Cerebellar nuclear complex (tissue), 1 donor: ENCODE measurements around the gene KCNMA1.

Experiments used
- DNase-seq, 2 experiments: peaks; one replicate each; lab custom pipeline; 2025; lab: John Stamatoyannopoulos, UW

KCNMA1 gene

DNA sequence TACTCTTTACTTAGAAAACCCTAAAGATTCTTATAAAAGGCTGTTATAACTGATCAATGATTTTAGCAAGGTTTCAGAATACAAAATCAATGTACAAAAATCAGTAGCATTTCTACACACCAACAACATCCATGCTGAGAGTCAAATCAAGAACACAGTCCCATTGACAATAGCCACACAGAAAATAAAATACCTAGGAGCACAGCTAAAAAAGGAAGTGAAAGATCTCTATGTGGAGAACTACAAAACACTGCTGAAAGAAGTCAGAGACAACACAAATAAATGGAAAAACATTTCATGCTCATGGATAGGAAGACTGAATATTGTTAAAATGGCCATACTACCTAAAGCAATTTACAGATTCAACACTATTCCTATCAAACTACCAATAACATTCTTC lies 427.0 kb downstream of the KCNMA1 start:
- DNase-seq = no peak

DNA sequence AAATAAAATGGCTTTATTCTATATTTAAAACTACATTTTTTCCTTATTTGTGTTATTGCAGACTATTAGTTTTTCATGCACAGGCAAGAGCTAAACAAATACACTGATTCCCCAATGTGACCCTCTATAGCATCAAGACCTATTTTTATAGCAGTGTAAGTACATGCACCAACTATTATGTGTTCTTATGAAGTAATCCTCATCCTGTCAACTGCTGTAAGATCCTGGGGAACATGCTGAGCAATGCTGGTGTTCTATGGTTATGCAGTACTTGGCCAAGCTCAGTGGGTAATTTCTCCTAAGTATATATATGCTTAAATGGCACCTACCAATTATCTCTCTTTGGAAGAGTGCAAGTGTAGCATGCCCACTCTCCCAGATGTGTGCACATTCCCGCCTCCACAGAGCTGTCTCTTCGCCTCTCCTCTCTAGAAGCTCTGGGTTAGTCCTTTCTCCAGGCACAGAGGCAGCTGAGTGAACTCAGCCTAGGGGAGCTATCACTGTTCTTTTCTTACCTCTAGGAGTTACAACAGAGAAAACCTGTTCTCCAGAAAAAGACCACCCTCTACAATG lies 428.8 kb downstream of the KCNMA1 start:
- DNase-seq = no peak

DNA sequence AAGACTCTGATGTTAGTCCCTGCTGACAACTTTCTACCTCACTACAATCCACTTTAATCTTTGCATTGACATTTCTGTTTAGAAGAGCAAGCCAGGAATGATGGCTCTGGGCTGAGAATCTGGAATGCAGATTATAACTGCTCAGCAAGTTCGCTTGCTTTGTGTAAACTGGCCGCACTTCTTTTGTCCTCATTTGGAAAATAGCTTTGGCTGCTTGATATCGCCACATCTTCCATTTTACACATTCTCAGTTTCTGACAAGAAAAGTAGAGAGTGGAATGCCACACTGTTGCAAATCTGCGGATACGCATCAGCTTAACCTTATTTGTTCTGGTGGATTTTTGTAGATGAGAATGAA lies 429.8 kb downstream of the KCNMA1 start:
- DNase-seq = no peak

DNA sequence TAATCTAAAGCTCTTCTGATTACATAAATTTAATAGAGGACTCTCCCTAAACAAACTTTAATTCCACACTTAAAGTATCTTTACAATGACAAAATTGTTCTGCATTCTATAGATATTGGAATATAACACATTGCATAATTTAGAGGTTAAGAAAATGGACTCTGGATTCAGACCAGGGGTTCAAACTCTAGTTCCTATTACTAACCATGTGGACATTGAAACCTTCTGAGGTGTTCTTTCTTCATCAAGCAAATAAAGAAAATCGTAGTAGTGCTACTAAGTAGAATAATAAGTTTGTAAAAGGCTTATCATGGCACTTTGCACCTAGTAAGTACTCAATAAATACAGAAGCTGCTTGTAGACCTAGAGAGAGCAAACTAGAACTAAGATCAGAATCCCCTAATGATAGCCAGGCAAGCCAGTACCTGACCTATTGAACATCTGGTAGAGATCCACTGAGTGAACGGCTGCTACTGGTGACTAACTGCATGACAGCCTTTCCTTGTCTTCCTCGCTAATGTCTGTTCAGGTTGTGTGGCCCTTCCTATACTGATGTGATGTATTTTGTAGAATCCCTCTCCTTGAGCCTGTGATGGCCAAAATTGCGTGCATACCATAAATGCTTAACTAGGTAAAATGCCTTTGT lies 430.3 kb downstream of the KCNMA1 start:
- DNase-seq = no peak

DNA sequence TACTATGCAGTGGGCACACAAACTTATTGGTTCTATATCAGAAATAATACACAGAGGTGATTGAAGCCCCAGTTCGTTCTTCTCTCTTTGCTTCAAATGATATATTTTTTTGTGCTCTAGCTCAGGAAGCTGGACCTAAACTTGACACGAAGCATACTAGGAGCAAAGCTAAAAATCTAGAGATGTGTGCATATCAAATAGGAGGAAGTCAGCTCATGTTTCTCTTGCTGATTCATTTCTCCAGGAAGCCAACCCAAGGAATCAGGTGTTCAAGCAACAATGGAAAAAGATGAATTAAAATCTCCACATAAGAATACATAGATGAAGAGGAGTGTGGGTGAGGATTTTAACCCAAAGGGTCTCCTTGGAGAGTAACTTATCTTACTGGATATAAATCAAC lies 432.5 kb downstream of the KCNMA1 start:
- DNase-seq = no peak

DNA sequence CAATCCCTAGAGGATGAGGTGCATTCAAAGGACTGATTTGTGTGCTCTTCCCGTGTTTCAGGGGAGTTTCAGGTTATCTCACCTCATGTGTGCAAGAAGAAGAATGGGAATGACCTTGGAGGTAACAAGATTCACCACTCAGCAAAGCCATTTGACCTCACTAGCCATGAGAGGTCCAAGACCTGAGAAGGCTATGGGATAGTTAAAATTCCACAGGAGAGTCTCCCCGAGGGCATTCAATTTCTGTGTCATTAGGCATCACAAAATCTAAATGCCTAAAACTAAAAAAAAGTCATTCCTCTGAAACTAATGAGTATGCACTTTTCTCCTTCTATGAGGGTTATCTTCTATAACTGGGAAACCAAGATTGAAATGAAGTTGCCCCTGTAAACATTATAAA lies 433.4 kb downstream of the KCNMA1 start:
- DNase-seq = no peak

DNA sequence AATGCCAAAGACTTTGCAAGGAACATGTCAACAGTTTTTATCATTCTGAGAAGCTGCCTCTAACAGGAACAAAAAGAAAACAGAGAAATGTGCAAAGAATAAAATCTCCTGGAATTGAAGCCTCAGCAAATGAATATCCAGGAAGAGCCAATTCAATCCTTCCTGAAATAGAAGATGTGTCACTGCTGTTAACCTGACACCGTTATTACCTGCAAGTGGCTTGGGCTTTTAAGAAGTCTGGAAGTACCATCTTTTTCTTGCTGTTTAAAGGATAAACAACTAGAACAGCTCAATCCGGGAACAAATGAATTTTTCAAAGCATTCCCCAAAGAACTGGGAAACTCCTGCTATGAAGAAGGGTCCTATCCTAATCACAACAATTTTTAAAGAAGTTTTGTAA lies 434.8 kb downstream of the KCNMA1 start:
- DNase-seq = no peak

DNA sequence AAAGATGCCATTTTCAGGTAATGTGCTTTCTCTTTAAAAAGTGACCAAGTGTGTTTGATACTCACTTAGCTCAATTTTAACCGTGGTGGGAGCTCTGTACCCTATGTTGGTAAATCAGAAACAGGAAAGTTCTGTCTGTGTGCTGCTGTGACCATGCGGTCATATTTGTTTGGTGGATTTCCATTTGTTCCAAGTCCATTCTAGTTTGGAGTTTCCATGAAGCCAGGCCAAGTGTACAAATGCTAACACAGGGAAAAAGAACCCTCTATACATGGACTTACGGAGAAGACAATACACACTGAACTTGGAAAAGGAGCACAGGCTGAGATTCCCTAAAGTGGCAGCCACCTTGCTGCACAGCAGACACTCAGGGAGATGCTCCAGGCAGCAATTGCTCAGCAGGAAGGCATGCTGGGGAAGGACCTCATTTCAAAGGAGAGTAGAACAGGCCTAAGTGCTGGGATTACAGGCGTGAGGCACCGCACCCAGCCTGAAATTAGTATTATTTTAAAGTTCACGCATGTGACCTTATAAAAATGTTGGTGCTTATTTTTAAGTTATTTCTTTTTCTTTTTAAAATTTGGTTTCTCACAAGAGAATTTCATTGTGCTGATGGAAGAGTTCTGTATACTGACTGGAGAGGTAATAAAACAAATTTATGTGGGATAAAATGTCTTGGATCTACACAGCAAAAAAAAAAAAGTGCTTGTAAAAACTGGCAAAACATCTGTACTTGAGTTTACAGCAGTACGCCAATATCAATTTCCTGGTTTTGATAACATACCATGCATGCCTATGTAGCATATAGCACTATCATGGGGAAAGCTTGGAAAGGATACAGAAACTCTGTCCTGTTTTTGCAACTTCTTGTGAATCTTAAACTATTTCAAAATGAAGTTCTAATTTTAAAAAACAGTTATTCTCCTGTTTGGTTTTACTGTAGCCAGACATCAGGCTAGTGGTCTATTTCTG lies 436.2 kb downstream of the KCNMA1 start:
- DNase-seq = no peak

DNA sequence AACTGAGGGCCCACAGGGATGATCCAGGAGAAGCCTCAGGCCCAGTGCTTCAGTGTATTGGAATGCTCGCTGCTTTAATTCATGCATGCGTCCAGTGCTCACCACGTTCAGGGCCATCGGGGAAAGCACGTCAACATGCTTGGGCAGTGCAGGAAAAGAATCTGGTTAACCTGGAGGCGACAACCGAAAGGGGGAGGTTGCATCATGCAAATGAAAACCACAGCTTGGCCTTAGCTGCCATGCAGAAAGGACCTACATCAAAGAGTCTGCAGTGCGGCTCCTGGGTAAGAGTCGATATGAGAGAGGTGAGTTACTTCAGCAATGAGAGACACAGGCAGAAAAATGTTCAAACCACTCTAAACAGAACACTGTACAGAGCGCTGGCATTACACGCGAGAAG lies 440.1 kb downstream of the KCNMA1 start:
- DNase-seq = no peak

DNA sequence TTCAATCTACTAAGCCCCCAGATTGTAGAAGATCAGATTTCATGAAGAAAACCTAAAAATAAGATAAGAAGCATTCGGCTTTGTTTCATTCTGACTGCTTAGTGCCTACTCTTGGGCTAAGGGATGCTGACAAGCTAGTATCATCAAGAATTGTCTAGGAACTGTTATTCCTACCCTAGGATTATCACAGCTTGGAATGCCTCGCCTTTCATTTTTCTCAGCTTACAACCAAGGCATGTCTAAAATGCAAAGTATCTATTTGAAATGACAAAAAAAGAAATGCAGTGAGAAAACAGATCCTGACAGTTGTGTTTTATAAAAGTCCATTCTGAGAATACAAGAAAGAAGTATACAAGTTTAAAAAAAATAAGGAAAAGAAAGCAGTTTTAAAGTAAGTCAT lies 441.0 kb downstream of the KCNMA1 start:
- no peak for DNase-seq

DNA sequence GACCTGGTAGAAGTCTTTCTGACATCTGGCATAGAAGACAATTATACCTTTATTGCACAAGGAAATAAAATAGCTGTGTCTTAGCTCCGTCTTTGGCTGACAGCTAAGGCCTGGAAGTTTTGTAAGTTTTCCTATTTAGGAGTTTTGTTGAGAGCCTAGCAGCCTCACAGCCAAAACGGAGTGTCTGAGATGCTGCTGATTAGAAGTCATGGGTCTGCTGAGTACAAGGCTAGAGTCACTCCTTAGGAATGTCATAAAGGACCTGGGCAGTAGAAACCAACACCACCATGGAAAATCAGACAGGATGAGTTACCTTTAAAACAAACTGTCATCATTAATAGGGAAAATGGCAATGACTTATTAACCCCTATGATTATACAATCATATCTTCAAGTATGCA lies 442.5 kb downstream of the KCNMA1 start:
- DNase-seq = no peak

DNA sequence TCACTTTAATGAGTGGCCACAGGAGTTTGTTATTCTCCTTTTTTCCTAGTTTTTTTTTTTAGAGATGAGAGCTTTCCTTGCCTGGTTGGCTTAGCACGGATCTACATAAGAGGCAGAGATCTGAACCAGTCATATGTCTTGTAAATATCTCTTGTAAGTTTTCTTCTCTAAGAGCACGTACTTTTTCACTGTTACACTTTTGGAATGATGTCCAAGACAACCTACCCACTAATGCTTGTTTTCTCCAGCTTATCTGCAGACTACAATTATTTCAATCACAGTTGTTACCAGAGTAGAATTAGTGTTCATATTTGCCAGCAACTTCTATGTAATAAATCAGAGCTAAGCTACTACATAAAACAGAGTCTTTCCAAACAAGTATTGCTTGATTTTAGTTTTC lies 444.6 kb downstream of the KCNMA1 start:
- DNase-seq = no peak

DNA sequence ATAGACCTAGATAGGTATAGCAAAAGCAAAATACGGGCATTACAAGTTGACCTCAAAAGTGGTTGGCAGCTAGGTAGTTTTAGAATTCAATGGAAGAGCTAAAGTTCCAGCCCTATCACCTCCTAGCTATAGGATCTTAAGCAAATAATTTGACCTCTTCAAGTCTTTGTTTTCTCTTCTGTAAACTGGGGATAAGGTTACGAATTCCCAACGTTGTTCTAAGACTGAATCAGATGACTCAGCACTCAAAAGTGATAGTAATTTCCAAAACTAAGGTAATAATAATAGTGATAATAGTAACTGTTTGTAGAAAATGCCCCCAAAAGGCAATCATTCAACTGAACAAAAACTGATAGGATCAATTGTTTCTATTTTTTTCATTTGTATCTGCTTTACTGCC lies 445.2 kb downstream of the KCNMA1 start:
- no peak for DNase-seq

DNA sequence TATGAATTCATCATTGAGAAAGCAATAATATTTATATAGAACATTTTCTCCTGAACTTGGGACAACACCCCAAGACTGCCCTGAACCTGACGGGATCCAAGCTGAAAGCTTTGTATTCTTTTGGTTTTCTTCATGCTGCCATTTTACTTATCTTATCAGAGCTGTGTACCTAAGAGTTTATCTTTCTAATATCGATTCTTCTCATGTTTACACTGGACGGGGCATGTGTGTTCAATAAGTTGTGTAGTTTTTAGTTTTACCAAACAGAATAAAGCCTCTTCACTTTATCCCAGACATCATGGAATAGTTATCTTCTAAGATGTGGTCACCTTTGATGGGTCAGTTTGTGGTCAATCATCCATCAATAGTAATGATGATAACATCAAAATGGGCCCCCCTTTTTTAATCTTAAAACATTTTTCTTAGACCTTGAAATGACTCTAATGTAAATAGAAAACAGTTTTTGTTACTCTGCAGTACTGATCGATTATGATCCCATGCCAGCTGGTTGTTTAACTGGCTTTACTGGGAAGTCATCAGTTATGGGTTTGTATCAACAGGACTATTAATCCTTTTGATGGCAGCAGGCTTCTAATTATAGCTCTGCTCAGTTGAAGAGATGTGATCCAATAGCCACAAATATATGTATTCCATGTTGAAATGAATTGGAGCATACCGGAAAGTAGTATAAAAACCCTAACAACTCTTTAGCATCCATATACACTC lies 446.1 kb downstream of the KCNMA1 start:
- no peak for DNase-seq

DNA sequence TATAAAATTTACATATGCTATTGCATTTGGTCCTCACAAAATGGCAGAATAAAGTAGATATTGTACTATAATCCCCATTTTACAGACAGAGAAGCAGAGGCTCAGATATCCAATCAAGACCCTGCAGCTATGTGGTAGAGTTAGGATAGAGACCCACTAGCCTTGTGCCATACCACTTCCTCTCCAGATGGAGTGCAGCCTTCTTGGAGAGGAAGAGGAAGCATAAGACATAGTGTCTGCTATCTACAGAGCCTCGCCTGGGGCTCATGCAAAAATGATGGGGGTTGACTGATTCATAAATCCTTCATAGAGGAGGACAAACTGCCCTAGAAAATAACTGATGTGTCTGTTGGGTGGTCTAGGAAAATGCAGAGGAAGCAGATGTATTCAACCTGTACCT lies 447.3 kb downstream of the KCNMA1 start:
- DNase-seq = no peak

DNA sequence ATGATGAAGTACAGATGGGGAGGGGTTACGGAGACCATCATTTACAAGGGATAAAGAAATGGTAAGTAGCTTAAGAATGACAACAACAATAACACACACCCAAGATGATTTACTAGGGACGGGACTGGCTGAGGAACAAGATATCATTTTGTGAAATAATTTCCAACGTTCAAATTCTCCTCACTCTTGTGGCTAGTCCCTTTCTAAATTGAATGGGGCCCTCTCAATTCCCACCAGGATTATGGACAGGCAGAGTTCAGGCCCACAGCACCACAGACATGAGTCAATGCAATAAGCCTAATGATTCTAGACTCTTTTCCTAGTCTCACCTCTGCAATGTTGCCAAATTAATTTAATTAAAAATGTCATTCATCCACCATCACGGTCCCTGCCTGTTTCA lies 448.1 kb downstream of the KCNMA1 start:
- no peak for DNase-seq

DNA sequence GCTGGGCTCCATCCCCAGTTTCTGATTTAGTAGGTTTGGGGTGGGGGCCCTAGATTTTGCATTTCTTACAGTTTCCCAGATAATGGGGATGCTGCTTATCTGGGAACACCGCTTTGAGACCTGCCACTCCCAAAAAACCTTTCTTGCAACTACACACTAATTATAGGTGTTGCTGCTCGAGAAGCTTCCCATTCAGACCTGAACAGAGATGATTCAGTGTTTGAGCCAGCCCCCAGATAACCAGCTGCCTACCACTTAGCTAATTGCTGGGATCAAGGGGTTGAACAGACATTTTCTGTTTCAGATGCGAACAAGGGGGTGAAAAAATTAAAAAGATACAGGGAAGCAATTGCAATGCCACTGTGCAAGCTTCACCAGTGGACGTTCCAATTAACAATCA lies 448.5 kb downstream of the KCNMA1 start:
- DNase-seq = no peak

DNA sequence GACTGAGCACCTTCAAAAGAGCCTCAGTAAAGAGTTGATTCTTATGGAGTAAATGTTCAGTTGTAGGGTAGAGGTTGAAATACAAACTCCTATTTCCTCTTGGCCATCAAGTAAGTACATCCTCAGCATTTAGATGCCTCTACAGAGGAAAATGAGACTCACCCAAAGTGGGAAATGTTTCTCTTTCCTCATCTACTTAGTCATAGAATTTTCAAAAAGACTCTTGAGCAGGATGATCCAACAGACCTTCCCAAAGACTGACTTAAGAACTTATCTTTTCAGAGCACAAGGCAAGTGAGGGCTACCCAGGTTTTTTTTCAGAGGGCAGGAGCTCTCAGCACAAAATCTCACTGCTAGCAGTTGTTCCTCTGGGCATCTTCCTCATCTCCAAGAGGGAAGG lies 449.1 kb downstream of the KCNMA1 start:
- DNase-seq = no peak

DNA sequence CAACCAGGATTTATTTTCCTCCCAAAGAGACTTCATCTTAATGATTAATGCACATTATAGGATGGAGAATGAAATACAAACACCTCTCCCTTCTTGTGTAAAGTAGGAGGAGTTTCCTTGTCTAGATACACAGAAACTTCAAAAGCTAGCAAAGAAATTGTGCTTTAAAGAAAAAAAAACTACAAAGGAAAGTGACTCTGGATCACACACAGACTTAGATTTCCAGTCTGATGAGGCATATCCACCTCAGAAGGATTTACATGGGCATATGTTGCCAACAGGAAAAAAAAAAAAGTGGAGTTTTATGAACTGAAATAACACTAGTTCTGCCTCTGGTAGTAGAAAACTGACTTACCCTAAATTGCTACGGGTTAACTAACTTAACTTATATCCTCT lies 449.6 kb downstream of the KCNMA1 start:
- DNase-seq = no peak

DNA sequence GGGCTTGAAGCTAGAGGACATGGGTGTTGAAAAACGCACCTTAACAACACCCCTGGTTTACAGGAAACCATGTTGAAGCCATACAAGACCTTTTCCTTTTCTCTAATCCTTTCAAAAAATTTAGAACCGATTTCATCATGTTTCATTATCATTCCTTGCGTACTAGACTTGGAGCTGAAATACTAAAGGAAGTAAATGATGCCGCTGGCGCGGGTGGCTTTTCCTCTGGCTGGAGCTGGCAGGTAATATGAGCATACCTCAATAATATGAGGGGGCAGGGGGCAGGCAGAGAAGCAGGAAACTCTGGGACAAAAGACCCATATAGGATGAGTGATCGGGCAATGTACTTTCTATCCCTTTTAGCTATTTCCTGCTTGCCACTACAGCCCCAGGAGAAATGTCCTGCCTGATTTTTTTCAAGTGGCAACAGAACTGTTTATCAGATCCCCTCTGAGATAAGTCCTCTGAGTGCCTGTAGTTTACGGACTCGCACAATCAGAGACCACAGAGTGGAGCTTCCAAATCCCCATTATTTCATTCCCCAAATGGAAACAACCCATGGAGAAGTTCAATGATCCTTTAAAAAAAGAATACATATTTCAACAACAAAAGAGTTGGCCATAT lies 450.1 kb downstream of the KCNMA1 start:
- DNase-seq = no peak

DNA sequence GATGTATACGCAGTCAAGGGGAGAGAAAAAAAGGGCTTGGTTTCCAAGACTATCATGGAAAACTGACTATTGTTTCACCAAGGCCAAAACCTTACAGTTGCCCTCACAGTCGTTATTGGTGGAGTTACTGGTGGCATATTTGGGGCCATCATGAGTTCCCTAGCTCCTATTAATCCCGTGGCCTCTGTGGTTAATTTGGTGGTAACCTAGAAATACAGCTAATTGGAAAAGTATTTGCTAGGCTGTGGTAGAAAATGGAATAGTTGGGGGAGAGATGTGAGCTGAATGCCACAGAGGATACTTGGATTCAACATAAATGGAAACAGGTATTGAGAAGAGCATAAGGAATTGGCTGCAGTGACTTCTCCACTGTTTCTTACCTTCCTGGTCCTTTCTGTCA lies 450.7 kb downstream of the KCNMA1 start:
- no peak for DNase-seq

DNA sequence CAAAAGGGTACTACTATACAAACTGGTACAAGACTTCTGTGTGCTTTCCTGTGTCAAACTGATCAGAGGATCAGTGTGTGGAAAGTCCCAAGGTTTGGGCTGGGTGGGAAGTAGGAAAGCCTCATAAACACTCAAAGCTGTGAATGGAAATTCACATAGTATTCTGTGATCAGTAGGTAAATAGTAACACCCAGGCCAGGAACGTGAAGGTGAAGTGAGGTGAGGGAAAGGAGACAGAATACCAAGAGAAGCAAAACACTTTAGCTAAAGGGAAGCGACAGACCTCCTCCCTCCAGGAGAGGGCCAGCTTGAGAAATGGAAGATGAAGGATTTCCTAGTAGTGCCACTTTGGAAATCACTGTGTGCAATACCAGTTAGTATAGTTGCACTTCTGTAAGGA lies 451.9 kb downstream of the KCNMA1 start:
- DNase-seq = no peak
